Measurements from ENCODE around the gene GOLGA6D. TPM values are rescaled to one million over a fixed set of nuclear protein-coding genes. Genes with fewer than 3 reads are reported as not detected.

The GOLGA6D gene
- total RNA-seq, 1 experiment from 2014 or later = not detected

Other genes with a start within 250 kb of the GOLGA6D start
- gene C15orf39, start 81.0 kb upstream of the GOLGA6D start, total RNA-seq (2014; rRNA removed) = 23.8 and 31.0 TPM in 2 replicates
- not detected in 2 replicates for gene GOLGA6C, start 24.5 kb upstream of the GOLGA6D start, total RNA-seq (2014; rRNA removed)
- gene COMMD4, start 53.2 kb downstream of the GOLGA6D start, total RNA-seq (2014; rRNA removed) = 116 and 125 TPM in 2 replicates
- gene NEIL1, start 64.2 kb downstream of the GOLGA6D start, total RNA-seq (2014; rRNA removed) = 4.1 and 14.3 TPM in 2 replicates
- 120 and 126 TPM in 2 replicates for gene MAN2C1, start 85.8 kb downstream of the GOLGA6D start, total RNA-seq (2014; rRNA removed)
- gene SIN3A, start 168.9 kb downstream of the GOLGA6D start, total RNA-seq (2014; rRNA removed) = 24.9 and 27.8 TPM in 2 replicates

Measured in PC-3 (cell line).